ENCODE data around the gene CAMTA1.
"Not testable (repeated sequence)": the region's sequence is repeated elsewhere in the genome, so short reads cannot be mapped to it uniquely, and the experiment has no call there.

DNA sequence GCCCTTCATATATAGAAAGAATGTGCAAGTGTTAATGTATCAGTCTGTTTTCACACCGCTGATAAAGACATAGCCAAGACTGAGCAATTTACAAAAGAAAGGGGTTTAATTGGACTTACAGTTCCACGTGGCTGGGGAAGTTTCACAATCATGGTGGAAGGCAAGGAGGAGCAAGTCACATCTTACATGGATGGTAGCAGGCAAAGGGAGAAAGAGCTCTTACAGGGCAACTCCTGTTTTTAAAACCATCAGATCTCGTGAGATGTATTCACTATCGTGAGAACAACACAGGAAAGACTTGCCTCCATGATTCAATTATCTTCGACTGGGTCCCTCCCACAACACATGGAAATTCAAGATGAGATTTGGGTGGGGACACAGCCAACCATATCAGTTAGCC, 907.8 kb downstream of the CAMTA1 start:
- not testable (repeated sequence) for TF ChIP-seq CTCF (IDR thresholded peaks at IDR 0.05; ENCODE audit: low read length); EZH2 (optimal IDR thresholded peaks at IDR 0.05; ENCODE audit: low read depth, low read length); EZH2phosphoT487 (IDR thresholded peaks at IDR 0.05; ENCODE audit: low read length)
